Smooth muscle cell (in vitro differentiated cells): ENCODE results near the gene PIK3C2G. TPM values are rescaled to one million over a fixed set of nuclear protein-coding genes. Genes with fewer than 3 reads are reported as not detected.

Experiments used
- DNase-seq: peaks from one replicate; lab custom pipeline; 2025; ENCODE audit not compliant: unreplicated experiment; lab: John Stamatoyannopoulos, UW
- H2AFZ ChIP-seq: fragments of 200-600 bp; sonication (generic); 2 replicates; pipeline ENCODE4 v1.6.0; 2016; ENCODE audit warnings: antibody characterized with exemption, low read depth, mild to moderate bottlenecking
- H3F3A ChIP-seq: fragments of 200-600 bp; sonication (generic); 2 replicates; pipeline ENCODE4 v1.6.0; 2017; ENCODE audit warnings: antibody characterized with exemption, low read depth
- H3K27ac ChIP-seq: fragments of 200-600 bp; sonication (generic); 2 replicates; pipeline ENCODE4 v1.5.1; 2016; ENCODE audit warnings: low read depth, mild to moderate bottlenecking
- H3K27me3 ChIP-seq: fragments of 200-600 bp; sonication (generic); 2 replicates; pipeline ENCODE4 v1.6.1; 2016; ENCODE audit warnings: low read depth, mild to moderate bottlenecking
- H3K36me3 ChIP-seq: fragments of 200-600 bp; sonication (generic); 2 replicates; pipeline ENCODE4 v1.5.1; 2016; ENCODE audit warnings: low read depth
- H3K4me1 ChIP-seq: fragments of 200-600 bp; sonication (generic); 2 replicates; pipeline ENCODE4 v1.5.1; 2016; ENCODE audit warnings: low read depth
- H3K4me2 ChIP-seq: fragments of 200-600 bp; sonication (generic); 2 replicates; pipeline ENCODE4 v1.6.0; 2016; ENCODE audit warnings: mild to moderate bottlenecking
- H3K4me3 ChIP-seq: fragments of 200-600 bp; sonication (generic); 2 replicates; pipeline ENCODE4 v1.5.1; 2016; ENCODE audit warnings: mild to moderate bottlenecking
- H3K79me2 ChIP-seq: fragments of 200-600 bp; sonication (generic); 2 replicates; pipeline ENCODE4 v1.6.0; 2016; ENCODE audit warnings: low read depth, mild to moderate bottlenecking
- H3K9ac ChIP-seq: fragments of 200-600 bp; sonication (generic); 2 replicates; pipeline ENCODE4 v1.6.0; 2016; ENCODE audit warnings: low read depth
- H3K9me3 ChIP-seq: fragments of 200-600 bp; sonication (generic); replicated peaks from 2 replicates; pipeline ENCODE4 v1.5.1; 2016; ENCODE audit warnings: low read depth
- H4K20me1 ChIP-seq: fragments of 200-600 bp; sonication (generic); 2 replicates; pipeline ENCODE4 v1.6.0; 2016; ENCODE audit warnings: low read depth
- CTCF ChIP-seq: fragments of 200-600 bp; sonication (generic); IDR thresholded peaks from 2 replicates; pipeline ENCODE4 v1.5.1; 2017; ENCODE audit warnings: borderline replicate concordance, mild to moderate bottlenecking, antibody characterized with exemption; ENCODE audit not compliant: insufficient read depth, poor library complexity, severe bottlenecking
- WGBS: methylation state at CpG from one replicate; pipeline ENCODE4 v1.1.7; 2016; ENCODE audit warnings: low lambda C conversion rate; 5-methylcytosine and 5-hydroxymethylcytosine counted together
- polyA plus RNA-seq: library from polyadenylated mRNA; unstranded; fragments of >200 nt; fragmentation: Nextera tagmentation; extraction: Ambion mirVana; gene quantifications from 2 replicates; pipeline ENCODE4 v1.2.1, GENCODE V29; 2016
- total RNA-seq: library from RNA; depleted of rRNA; stranded (reverse); fragments of >200 nt; gene quantifications from 2 replicates; pipeline ENCODE4 v1.2.3, GENCODE V29; 2014

Gene PIK3C2G
- total and polyA plus RNA-seq, 2 experiments from 2014 or later = 0.63 TPM; not detected in 1

- H3K36me3 ChIP-seq = no peaks in the 10 kb centered on the region
- H3K9me3 ChIP-seq = no peaks in the 10 kb centered on the region
- no peaks in the 10 kb centered on the region for H3K79me2 ChIP-seq
- H3K27me3 ChIP-seq = peaks cover 4% of the 10 kb centered on the region
- DNase-seq = no peak
- peak overlapping the region; percentile 25 for H3K4me3 ChIP-seq
- WGBS = 79% methylated on average over 5 of the region's 5 CpGs
- no peaks in the 10 kb centered on the region for H3K4me1 ChIP-seq
- H4K20me1 ChIP-seq = no peaks in the 10 kb centered on the region
- H3K9ac ChIP-seq = no peak overlapping the region
- H3K4me2 ChIP-seq = peak overlapping the region; percentile 28
- H3F3A ChIP-seq = no peaks in the 10 kb centered on the region
- no peak overlapping the region for H3K27ac ChIP-seq
- no peak for TF ChIP-seq CTCF
- H2AFZ ChIP-seq = peak overlapping the region; percentile 4
Measured at GRCh38 chr12:18261906-18262305, 588 bp downstream of the PIK3C2G start.

GRCh38 chr12:18262514-18262913 lies 1.2 kb downstream of the PIK3C2G start:
- H3K9ac ChIP-seq = no peak overlapping the region
- DNase-seq = no peak
- no peaks in the 10 kb centered on the region for H3F3A ChIP-seq
- no peak overlapping the region for H3K27ac ChIP-seq
- peak overlapping the region; percentile 28 for H3K4me2 ChIP-seq
- no peaks in the 10 kb centered on the region for H3K27me3 ChIP-seq
- no peaks in the 10 kb centered on the region for H3K9me3 ChIP-seq
- H3K36me3 ChIP-seq = no peaks in the 10 kb centered on the region
- 83% methylated on average over 2 of the region's 2 CpGs for WGBS
- no peaks in the 10 kb centered on the region for H3K4me1 ChIP-seq
- no peaks in the 10 kb centered on the region for H3K79me2 ChIP-seq
- no peak for TF ChIP-seq CTCF
- peak overlapping the region; percentile 25 for H3K4me3 ChIP-seq
- H2AFZ ChIP-seq = peak overlapping the region; percentile 4
- no peaks in the 10 kb centered on the region for H4K20me1 ChIP-seq

- Histone ChIP-seq H3K9me3 (no peaks in the 10 kb centered on the region), H3K27ac (no peak overlapping the region), H3K4me1 (no peaks in the 10 kb centered on the region), H3K79me2 (no peaks in the 10 kb centered on the region), H4K20me1 (no peaks in the 10 kb centered on the region), H2AFZ (no peak overlapping the region), H3K9ac (no peak overlapping the region), H3F3A (no peaks in the 10 kb centered on the region), H3K4me2 (no peak overlapping the region), H3K36me3 (no peaks in the 10 kb centered on the region), H3K27me3 (no peaks in the 10 kb centered on the region), H3K4me3 (no peak overlapping the region)
- TF ChIP-seq CTCF = no peak
- 100% methylated on average over 1 of the region's 1 CpG for WGBS
- no peak for DNase-seq
Measured at GRCh38 chr12:18264581-18265075, 3.3 kb downstream of the PIK3C2G start.

GRCh38 chr12:18267427-18268099 lies 6.2 kb downstream of the PIK3C2G start:
- 80% methylated on average over 9 of the region's 9 CpGs for WGBS
- Histone ChIP-seq H3K27me3 (no peaks in the 10 kb centered on the region), H3K9me3 (no peaks in the 10 kb centered on the region), H3K79me2 (no peaks in the 10 kb centered on the region), H4K20me1 (no peaks in the 10 kb centered on the region), H3K4me2 (no peak overlapping the region), H3K36me3 (no peaks in the 10 kb centered on the region), H3K9ac (no peak overlapping the region), H3K4me1 (no peaks in the 10 kb centered on the region), H3F3A (no peaks in the 10 kb centered on the region), H2AFZ (no peak overlapping the region), H3K27ac (no peak overlapping the region), H3K4me3 (no peak overlapping the region)
- no peak for TF ChIP-seq CTCF
- no peak for DNase-seq
